GM21723 (cell line): ENCODE measurements around the gene PSMG4.
"Not testable (repeated sequence)": the region's sequence is repeated elsewhere in the genome, so short reads cannot be mapped to it uniquely, and the experiment has no call there.

ENCODE experiments used
- ATAC-seq: cut with Tn5 transposase; IDR thresholded peaks from one replicate; pipeline ENCODE4 v1.9.1; 2021; ENCODE audit warnings: mild to moderate bottlenecking, moderate library complexity; ENCODE audit not compliant: unreplicated experiment

The PSMG4 gene

DNA sequence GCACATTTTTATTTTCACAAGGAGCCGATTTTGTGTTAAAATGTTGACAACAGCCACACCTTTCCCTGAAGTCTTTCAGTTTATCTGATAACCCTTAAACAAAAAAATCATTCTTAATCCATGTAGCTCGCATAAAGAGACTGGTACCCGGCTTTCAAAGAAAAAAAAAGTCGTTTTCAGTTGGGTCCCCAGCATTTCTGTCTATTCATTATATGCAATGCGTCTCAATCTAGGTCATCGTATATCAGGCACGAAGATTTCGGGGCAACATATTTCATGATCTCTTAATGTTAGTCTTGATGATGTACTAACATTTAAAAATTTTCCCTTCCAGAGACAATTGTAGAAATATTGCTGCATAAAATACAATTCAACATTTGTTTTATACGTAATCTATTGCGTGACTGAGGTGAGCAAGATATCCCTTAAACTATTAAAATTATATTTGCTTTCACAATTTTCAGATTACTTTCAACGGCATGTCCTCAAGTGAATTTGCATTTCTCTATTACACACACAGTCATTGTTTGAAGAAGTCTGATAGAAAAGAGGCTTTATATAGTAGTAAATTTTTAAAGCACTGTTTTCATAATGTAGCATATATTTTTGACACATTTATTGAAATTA, 28.4 kb upstream of the PSMG4 start:
- ATAC-seq, result no peak

DNA sequence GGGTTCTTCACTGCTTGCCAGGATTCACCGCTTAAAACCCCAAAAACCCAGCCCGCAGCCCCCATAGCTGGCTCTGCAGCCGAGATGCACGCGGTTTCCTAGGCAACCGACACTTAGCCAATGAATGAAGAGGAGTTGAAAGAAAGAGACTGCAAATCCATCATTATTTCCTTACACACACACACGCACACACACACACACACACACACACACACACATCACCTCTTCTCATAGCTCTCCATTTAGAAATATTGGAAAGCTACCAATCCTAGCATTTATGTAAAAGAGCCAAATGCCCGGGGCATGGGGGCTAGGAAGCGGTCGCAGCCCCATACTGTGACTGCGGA, 27.9 kb upstream of the PSMG4 start:
- no peak for ATAC-seq

DNA sequence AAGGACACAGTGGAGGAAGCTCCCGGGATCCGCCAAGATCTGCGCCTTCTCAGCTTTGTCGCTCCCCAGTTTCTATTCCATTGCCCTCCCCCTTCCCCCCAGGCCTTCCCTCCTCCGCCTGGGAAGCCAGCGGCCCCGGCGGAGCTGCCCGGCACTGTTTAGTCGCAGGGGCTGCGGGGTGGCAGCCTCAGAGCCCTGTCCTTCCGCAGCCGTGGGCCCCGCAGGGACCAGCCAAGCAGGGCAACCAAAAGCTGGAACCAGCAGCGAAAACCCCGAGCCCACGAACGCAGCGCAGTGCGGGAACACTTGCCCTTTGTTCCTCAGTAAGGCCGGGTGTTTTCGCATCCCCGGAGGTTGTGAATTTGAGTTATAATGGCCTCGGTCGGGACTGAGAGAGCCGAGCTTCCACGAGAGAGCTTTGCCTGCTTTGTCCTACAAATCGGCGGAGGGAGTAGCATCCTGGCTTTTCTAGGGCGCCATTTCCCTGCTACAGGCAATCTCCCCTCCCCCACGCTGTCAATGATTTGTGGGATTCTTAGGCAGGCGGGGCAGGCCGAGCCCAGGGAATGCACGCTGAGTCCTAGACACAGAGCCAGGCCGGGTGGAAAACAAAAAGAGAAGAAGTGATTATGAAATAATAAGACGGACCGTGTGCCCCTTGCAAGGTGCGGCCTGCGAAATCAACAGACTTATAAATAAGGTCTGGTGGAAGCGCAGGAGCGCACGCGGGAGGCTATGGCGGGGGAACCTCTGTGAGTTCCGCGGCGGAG, 27.3 kb upstream of the PSMG4 start:
- no peak for ATAC-seq

DNA sequence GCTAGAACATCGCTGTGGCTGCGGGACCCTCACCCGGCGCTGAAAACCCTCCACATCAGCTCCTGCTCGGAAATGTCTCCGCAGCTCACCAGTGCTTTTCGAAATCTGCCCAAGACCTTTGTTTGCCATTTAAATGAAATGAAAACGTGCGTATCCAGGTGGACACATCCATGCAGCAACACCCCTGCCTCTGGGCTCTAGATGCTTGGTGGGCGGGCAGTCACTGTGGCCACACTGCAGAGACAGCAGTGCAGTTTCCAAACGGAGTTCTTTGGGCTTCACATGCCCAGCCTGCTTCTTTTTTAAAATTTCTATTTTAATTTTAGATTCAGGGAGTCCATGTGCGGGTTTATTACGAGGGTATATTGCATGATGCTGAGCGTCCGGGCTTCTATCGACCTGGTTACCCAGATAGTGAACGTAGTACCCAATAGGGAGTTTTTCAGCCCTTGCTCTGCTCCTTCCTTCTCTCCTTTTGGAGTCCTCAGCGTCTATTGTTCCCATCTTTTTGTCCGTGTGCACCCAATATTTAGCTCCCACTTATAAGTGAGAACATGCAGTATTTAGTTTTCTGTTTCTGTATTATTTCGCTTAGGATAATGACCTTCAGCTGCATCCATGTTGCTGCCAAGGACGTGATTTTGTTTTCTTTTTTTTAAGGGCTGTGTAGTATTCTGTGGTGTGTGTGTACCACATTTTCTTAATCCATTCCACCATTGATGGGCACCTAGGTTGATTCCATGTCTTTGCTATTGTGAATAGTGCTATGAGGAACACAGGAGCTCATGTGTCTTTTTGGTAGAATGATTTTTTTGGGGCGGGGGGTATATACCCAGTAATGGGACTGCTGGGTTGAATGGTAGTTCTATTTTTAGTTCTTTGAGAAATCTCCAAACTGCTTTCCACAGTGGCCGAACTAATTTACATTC, 26.5 kb upstream of the PSMG4 start:
- ATAC-seq, result no peak

DNA sequence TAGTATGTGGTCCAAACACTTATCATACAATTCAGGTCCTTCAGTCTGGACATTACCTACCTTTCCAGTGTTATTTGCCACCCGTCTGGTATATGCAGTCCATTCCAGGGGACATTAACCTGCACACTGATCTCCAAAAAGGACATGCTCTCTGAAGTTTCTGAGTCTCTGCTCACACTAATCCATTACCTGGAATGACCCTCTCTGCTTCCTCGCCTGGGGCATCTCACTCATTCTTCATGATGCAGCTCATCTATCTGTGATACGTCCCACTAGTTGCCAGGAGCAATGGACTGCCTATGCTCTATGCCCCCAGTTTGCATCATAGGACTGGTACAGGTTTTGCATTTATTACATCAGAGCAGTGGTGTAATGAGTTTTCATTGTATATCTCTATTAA, 25.4 kb upstream of the PSMG4 start:
- no peak for ATAC-seq

DNA sequence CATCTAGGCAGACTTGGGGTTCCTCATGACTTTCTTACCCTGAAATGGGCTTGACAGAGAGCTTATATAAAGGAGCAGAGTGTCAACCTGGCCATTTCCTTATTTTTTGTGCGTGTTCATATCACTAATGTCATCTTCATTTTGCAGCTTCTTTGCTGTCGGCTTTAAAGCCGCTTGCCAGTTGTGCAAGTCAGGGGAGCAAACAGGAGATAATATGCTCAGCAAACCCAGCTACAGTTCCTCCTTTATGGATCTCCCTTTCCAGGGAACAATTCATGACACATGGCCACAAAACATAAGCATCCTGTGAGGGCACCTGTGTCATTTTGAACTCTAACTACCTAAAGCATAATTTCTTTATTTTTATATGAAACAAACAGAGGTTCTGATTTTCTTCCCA, 24.8 kb upstream of the PSMG4 start:
- no peak for ATAC-seq

DNA sequence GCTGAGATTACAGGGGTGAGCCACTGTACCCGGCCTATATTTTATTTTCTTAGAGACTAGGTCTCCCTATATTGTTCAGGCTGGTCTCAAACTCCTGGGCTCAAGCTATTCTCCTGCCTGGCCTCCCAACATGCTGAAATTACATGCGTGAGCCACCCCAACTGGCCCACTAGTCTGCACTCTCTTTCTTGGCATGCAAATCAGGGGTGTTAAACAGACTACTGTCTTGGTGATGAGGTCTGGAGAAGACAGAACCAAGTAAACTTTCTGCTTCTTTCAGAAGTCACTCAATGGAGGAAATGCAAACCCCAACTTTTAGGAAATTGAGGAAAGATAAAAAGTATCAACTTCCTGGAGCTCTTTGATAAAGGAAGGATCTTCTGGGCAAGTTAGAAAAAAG, 23.3 kb upstream of the PSMG4 start:
- peak; percentile 49 for ATAC-seq

DNA sequence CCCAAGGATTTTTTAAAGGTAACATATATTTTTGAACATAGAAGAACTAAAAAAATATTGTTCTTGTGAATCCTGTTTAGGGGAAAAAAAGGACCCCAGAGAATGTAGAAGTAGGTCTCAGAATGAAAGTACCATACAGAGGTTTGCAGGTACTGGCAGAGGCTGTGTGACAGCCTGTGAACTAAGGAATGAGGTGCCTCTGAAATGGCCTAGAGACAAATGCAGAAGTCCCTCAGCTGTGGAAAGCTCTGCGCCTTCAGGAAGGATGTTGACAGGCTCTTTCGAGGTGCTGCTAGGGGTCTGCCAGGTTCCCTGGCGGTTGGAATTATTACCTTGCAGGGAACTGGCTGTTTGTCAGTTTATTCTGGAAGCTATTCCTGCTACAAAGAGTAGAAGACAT, 22.7 kb upstream of the PSMG4 start:
- no peak for ATAC-seq

DNA sequence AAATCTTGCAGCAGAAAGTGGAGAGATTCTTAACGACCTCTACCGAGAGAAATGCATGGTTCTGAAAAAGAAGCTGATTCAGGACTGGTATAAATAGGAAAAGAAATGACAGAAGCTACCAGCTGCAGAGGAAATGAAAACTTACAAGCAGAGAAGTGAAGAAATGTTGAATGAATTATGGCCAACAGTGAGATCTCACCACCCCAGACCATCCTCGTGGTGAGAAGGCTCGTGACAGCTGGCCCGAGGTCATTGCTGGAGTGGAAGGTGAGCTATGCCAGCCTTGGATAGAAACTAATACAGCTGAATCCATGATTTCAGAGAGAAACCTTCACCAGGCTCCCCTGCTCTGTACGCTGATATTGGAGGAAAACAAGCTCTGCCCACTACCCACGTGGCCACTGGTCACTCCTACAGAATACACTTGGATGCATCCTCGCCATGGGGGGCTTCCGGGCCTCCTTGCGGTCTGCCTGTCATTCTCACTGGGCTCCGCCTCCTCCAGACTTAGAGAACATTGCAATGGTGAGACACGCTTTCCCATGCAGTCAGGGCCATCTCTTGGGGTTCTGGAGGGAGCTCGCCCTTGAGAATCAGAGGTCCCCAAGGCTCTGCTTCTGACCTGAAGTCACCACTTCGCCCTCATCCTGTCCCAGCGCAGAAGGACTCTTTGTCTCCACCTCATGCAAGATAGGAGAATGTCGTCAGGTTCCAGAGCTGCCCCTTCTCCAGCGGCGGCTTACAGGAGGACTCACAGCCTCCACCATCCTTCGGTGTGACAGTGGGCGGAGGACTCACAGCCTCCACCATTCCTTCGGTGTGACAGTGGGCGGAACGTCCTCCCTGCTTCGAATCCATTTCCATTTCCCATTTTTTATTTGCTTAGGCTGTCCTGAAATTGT, 20.7 kb upstream of the PSMG4 start:
- no peak for ATAC-seq

DNA sequence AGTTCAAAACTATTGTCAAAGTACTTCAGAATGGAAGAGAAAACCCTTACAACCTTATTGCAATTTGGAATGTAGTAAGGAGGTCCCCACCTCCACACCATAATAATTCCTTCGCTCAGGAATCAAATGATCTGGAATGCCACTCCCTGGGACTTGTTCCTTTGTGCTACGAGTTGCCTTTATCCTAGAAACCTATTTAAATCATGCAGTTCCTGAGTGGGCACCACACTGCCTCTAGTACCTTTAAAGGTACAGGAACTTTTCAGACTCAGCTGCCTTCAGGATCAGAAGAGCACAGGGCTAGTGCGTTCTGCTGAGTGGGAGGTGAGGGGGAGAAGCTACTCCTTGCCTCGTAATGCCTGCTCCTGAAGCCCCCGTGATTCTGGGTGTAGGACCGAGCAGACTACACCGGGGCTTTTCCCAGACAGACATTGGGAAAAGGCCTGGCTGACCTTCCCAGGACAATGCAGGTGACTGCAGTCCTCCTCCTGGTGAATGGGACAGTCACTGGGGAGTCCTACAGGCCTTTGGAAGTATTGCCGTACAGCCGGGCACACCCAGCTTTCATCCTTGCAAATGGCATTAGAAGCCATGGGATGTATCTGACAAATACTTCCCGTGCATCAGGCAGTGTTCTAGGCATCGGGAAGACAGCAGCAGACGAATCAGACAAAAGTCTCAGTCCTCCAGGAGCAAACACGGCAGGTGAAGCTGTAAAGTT, 19.5 kb upstream of the PSMG4 start:
- ATAC-seq, result no peak

DNA sequence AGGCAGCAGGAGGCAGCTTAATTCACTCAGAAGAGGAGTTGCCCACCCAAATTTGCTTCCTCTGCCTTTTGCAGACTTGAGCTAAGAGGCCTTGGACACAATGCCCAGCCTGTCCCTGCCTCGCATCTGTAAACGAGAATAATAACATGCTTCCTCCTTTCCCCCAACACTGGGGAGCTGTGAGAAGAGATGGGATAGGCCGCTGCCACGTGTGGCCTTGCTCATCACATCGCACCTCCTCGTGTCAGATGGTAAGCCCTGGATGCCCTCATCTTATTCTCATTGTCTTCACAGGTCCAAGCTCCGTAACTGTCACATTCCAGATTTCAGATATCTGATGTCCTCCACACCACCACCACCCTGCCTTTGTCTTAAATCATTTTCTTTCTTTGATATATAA, 18.2 kb upstream of the PSMG4 start:
- ATAC-seq, result no peak

DNA sequence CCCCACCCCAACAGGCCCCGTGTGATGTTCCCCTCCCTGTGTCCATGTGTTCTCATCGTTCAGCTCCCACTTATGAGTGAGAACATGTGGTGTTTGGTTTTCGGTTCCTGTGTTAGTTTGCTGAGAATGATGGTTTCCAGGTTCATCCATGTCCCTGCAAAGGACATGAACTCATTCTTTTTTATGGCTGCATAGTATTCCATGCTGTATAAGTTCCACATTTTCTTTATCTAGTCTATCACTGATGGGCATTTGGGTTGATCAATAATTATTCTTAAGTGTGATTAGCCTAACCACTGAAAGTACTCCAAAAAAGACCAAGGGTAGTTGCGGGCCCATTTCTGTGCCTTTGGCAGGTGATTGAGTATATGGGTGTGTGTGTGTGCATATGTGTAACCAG, 17.0 kb upstream of the PSMG4 start:
- not testable (repeated sequence) for ATAC-seq

DNA sequence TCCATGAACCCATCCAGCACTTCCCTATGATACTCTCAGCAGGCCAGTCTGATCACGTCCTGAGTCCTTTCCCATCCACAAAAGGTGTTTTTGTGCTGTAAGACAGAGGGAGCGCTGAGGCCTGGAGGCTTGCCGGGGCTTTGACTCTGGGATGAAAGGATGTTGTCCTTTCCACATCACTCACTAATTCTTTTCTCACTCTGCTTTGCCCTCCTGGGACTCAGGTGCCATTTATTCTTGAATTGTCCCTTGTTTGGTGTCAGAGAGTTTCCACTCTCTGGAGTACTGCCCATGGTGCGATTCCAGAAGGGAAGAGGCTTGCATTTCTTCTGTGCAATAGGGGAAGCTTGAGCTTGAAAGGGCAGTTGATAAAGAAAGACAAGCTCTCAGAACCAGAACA, 16.0 kb upstream of the PSMG4 start:
- ATAC-seq, result no peak

DNA sequence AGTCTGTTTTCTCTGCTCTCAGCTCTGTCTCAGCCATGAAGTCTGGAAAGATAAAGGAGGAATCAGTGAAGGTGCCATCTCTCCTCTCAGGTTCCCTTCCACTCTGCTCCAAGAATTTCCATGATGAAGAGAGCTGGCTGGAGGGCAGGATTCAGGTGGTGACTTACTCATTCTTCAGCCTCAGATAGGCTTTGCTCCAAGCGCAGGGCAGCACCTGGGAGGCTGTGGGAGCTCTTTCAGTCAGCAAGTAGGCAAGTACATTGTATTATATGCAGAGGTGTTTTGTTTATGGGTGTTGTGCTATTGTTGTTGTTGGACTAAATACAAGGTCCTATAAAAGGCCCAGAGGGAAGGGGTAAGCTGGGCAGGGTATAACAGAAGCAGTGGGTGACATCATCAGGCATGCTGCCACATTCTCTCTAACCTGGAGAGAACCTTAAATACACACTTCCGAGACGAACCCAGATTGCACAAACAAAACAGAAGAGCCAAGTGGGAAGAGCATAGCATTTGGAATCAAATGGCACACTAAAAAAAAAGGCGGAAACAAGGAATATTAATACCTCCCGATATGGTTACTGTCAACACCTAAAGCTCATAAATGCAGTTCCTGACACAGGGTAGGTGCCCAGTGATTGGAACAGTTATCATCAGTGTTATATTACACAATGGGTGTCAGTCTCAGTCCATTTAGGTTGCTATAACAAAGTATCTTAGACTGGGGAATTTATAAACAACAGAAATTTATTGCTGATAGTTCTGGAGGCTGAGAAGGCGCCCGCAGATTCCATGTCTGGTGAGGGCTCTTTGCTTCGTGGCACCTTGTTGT, 14.5 kb upstream of the PSMG4 start:
- ATAC-seq, result no peak

DNA sequence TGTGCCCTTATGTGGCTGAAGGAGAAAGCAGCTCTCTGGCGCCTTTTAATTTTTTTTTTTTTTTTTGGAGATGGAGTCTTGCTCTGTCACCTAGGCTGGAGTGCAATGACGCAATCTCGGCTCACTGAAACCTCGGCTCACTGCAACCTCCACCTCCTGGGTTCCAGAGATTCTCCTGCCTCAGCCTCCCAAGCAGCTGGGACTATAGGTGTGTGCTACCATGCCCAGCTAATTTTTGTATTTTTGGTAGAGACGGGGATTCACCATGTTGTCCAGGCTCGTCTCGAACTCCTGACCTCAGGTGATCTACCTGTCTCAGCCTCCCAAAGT, 13.9 kb upstream of the PSMG4 start:
- ATAC-seq, result not testable (repeated sequence)

DNA sequence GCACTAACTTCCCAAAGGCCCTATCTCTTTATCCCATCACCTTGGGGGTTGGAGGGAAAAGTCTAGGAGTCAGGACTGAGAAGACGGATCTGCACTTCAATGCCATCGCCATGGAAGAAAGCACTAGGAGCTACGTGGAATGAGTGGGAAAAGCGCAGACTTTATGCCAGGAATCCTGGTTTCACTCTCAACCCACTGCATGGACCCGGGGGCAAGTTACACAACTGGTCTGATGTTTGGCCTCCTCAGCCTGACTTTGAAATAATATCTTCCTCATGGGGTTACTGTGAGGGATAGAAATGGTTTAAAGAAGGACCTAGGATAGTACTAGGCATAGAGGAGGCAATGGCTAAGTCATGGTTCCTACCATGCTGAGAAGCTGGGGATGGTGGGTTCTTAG, 13.5 kb upstream of the PSMG4 start:
- ATAC-seq, result no peak

DNA sequence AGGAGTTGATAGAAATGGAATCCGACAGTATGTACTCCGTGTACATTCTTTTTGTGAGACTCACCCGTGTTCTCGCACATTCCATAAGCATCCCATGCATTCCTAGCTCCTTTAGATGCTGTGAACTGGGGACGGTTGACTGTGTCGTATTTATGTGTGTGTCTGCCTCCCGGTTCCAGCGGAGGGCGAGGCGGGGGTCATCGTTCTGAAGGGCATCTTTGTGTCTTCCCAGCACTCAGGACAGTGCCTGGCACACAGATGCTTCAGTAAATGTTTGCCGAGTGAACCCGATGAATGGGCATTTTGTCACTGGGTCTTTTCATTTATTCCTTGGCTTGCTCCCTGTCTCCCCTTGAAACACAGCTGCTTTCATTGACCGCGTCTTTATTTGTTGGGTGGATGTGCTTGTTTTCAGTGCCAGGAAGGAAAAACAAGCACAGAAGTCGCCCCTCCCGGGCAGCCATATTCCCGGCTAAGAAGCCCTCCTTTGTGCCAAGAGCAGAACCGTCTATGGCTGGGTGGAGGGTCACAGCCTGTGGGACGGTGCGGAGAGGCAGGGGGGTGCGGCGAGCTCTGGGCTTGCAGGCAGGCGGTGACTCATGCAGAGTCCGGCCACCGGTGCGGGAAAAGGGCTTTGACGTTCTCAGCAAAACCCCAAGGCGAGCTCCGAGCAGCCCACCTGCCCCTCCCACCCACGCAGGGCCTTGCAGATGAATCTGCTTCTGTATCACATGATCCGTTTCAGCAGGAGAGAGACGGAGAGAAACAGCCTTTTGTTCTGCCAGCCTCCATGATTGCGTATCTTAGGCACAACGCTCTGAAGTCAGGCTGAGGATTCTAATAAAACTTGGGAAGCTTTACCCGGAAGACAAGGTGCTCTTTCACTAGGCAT, 11.2 kb upstream of the PSMG4 start:
- no peak for ATAC-seq

DNA sequence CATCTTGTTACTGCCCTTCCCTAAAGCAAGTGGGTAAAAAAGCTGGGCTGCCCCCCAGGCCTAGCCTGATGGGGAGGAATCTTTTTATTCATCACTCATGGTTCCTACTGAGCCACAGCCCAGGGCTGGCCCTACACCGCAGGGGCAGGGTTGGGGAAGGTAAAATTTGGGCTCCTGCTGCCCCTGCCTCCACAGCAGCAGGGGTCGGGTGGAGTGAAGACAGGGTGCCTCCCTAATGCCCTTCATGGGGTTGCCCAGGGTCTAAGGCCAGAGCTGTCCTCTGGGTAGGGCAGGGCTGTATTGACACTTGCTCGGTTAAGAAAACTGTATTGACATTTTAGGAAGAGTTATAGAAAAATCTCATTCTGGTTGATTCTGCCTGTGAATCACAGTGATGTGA, 8.9 kb upstream of the PSMG4 start:
- ATAC-seq, result no peak
